ENCODE results near the gene ARHGAP42. TPM values are rescaled to one million over a fixed set of nuclear protein-coding genes. Genes with fewer than 3 reads are reported as not detected.

The ARHGAP42 gene
- total and polyA plus RNA-seq, 10 of the 15 experiments (the other 5 are each of a cell fraction or from before 2014, with no cell fraction given): 1.8 to 6.3 (median 3.2) TPM

DNA sequence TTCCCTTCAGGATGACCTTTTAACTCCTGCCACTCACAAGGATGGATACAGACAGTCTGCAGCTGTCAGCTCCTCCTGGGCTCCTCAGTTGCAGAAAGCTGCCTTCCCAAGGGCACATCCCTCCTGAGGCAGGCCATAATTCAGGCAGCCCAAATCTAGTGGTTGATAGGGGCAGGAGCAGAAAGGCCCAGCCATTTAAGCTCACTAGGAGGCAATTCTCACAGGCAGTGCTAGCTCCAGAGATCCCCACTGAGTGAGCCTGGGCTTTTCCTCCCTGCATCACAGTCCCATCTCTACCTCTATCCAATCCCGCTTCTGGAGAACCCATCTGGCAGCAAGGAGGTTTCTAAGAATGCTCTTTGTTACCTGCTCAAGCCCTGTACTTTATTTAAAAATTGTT is 200.6 kb downstream of the ARHGAP42 start:
- Histone ChIP-seq H3K9me3 (replicated peaks; ENCODE audit: control insufficient read depth, insufficient read depth, low read length) (no peaks in the 10 kb centered on the region), H3K4me1 (ENCODE audit: control insufficient read depth, insufficient read depth, low read length) (no peaks in the 10 kb centered on the region), H3K27me3 (replicated peaks in 1 of 2; ENCODE audit: control insufficient read depth in 2 of 2, insufficient read depth in 2 of 2, low read length in 1 of 2) (no peaks in the 10 kb centered on the region), H3K79me2 (ENCODE audit: control insufficient read depth, insufficient read depth, low read length) (no peaks in the 10 kb centered on the region), H3K27ac (ENCODE audit: control insufficient read depth, insufficient read depth) (no peak overlapping the region), H3K4me2 (ENCODE audit: control insufficient read depth, insufficient read depth) (no peak overlapping the region), H3K4me3 (no peak overlapping the region), H3K9ac (ENCODE audit: control insufficient read depth, insufficient read depth, low read length) (no peak overlapping the region), H2AFZ (ENCODE audit: control insufficient read depth, low read depth, low read length) (no peak overlapping the region), H3K36me3 (ENCODE audit: control insufficient read depth in 2 of 2, insufficient read depth in 2 of 2, low read length in 1 of 2) (no peaks in the 10 kb centered on the region), H4K20me1 (ENCODE audit: control insufficient read depth, insufficient read depth) (no peaks in the 10 kb centered on the region)
- ChIA-PET CTCF (no interaction called here), POLR2A (no interaction called here), SMC1A (ENCODE audit: uncharacterized antibody, unreplicated experiment) (interaction anchor here (1.6 to 2.0 kb wide), 2 partner anchors 11 to 37 kb away, joined by 5 to 7 read pairs; no protein-coding TSS in a partner anchor), RAD21 (ENCODE audit: unreplicated experiment) (no interaction called here)
- BruUV-seq (replicated peaks): no TSS peak
- WGBS (ENCODE audit: insufficient coverage, insufficient replicate concordance, low lambda C conversion rate, missing lambda C conversion rate): 57% methylated on average over 1 of the region's 1 CpG
- no peak for FAIRE-seq
- no peak for TF ChIP-seq SUPT20H (IDR thresholded peaks at IDR 0.05; ENCODE audit: borderline replicate concordance, control insufficient read depth, low read depth, low read length)
- no peak for TF ChIP-seq ZNF24 (IDR thresholded peaks at IDR 0.05)
- TF ChIP-seq HDAC6 (IDR thresholded peaks at IDR 0.05; ENCODE audit: unreplicated experiment): no peak
- no peak for TF ChIP-seq FOS (IDR thresholded peaks at IDR 0.05; ENCODE audit: borderline replicate concordance, extremely low read depth, insufficient read length)
- TF ChIP-seq PAX8 (IDR thresholded peaks at IDR 0.05): no peak
- no peak for TF ChIP-seq CEBPZ (IDR thresholded peaks at IDR 0.05; ENCODE audit: low read depth, low read length)
- no peak for TF ChIP-seq KDM1A (IDR thresholded peaks at IDR 0.05; ENCODE audit: borderline replicate concordance)
- TF ChIP-seq EZH2 (IDR thresholded peaks at IDR 0.05; ENCODE audit: borderline replicate concordance, control insufficient read depth, low read depth, low read length): no peak
- TF ChIP-seq, protein P1, sequence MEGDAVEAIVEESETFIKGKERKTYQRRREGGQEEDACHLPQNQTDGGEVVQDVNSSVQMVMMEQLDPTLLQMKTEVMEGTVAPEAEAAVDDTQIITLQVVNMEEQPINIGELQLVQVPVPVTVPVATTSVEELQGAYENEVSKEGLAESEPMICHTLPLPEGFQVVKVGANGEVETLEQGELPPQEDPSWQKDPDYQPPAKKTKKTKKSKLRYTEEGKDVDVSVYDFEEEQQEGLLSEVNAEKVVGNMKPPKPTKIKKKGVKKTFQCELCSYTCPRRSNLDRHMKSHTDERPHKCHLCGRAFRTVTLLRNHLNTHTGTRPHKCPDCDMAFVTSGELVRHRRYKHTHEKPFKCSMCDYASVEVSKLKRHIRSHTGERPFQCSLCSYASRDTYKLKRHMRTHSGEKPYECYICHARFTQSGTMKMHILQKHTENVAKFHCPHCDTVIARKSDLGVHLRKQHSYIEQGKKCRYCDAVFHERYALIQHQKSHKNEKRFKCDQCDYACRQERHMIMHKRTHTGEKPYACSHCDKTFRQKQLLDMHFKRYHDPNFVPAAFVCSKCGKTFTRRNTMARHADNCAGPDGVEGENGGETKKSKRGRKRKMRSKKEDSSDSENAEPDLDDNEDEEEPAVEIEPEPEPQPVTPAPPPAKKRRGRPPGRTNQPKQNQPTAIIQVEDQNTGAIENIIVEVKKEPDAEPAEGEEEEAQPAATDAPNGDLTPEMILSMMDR (IDR thresholded peaks at IDR 0.05 in 2 of 3, conservative IDR thresholded peaks at IDR 0.05 in 1 of 3; ENCODE audit: control insufficient read depth in 2 of 3, extremely low read depth in 1 of 3, insufficient read depth in 1 of 3, low read depth in 3 of 3, low read length in 3 of 3): no peak
- no peak for TF ChIP-seq ETV6 (conservative IDR thresholded peaks at IDR 0.05 in 1 of 2, IDR thresholded peaks at IDR 0.05 in 1 of 2; ENCODE audit: borderline replicate concordance in 1 of 2, low read depth in 1 of 2)
- intact Hi-C loops (cut with micrococcal nuclease; ENCODE audit: unreplicated experiment): no loop called here
- in situ Hi-C loops (cut with MboI): no loop called here
- DNase-seq (ENCODE audit: low read depth, low spot score): no peak
- ATAC-seq: no peak

All from GM12878 (cell line).